Uterus (tissue), 4 donors: ENCODE data around the gene NEU4. TPM values are rescaled to one million over a fixed set of nuclear protein-coding genes. Genes with fewer than 3 reads are reported as not detected.

ENCODE experiments used
- DNase-seq, 2 donors: peaks; one replicate each; pipeline ENCODE4 v3.0.0-alpha.2; 2019 to 2020
- H3K27ac ChIP-seq, 2 donors: fragments of 200-600 bp; sonication (generic); 1 replicate in 1 of 2; 2 replicates in 1 of 2; pipeline ENCODE4 v1.5.1; 2016 to 2018
- H3K27me3 ChIP-seq, 2 donors: fragments of 200-600 bp; sonication (generic); one replicate each; pipeline ENCODE4 v1.5.1; 2018 to 2019; ENCODE audit warnings: control low read depth in 1 of 2
- H3K36me3 ChIP-seq, 2 donors: fragments of 200-600 bp; sonication (generic); one replicate each; pipeline ENCODE4 v1.5.1; 2019; ENCODE audit warnings: control low read depth in 1 of 2
- H3K4me1 ChIP-seq, 2 donors: fragments of 200-600 bp; sonication (generic); one replicate each; pipeline ENCODE4 v1.5.1; 2018 to 2019; ENCODE audit warnings: control low read depth in 1 of 2
- H3K4me3 ChIP-seq, 2 donors: fragments of 200-600 bp; sonication (generic); 1 replicate in 1 of 2; 2 replicates in 1 of 2; pipeline ENCODE4 v1.5.1; 2018 to 2019; ENCODE audit warnings: mild to moderate bottlenecking in 1 of 2
- H3K9me3 ChIP-seq, 2 donors: fragments of 200-600 bp; sonication (generic); one replicate each; pipeline ENCODE4 v1.5.1; 2019; ENCODE audit warnings: control low read depth in 1 of 2
- CTCF ChIP-seq, 4 experiments: fragments of 200-600 bp in 2 of 4; fragments of 450-650 bp in 2 of 4; sonication (generic) in 2 of 4; IDR thresholded peaks; one replicate each; pipeline ENCODE4 v1.5.1; 2016 to 2019; ENCODE audit warnings: antibody characterized with exemption in 4 of 4, mild to moderate bottlenecking in 2 of 4, moderate library complexity in 1 of 4
- POLR2A ChIP-seq, 2 donors: fragments of 450-650 bp; IDR thresholded peaks; one replicate each; pipeline ENCODE4 v1.6.1; 2016; ENCODE audit warnings: antibody characterized with exemption in 2 of 2, mild to moderate bottlenecking in 1 of 2, moderate library complexity in 1 of 2
- intact Hi-C: fragments of 100-400 bp; cut with DNase I; formaldehyde crosslinking; loops from one replicate; pipeline ENCODE4 v1.15.1; 2023; ENCODE audit warnings: low total_unique reads
- total RNA-seq, 4 donors: library from RNA; depleted of rRNA in 3 of 4; stranded (reverse); fragments of >200 nt in 3 of 4; gene quantifications; one replicate each; pipeline versions ENCODE4 v1.1.0 to v1.2.4, GENCODE V29; 2014 to 2023
- donor health status: DM: yes; HTN: yes; CAD: no.

The NEU4 gene
- total RNA-seq, 4 donors from 2014 or later: 0.21 to 0.29 TPM; not detected in 2

- intact Hi-C loops: no loop called here
- Histone ChIP-seq H3K4me3 (no peak overlapping the region), H3K27ac (no peak overlapping the region), H3K4me1 (no peaks in the 10 kb centered on the region), H3K9me3 (no peaks in the 10 kb centered on the region), H3K36me3 (no peaks in the 10 kb centered on the region), H3K27me3 (no peaks in the 10 kb centered on the region)
- no peak for TF ChIP-seq POLR2A (IDR thresholded peaks at IDR 0.05)
- no peak for TF ChIP-seq CTCF (IDR thresholded peaks at IDR 0.05)
- DNase-seq: no peak
Observed at GRCh38 chr2:241834527-241835210, 25.7 kb downstream of the NEU4 start.

- DNase-seq: no peak
- Histone ChIP-seq H3K9me3 (no peaks in the 10 kb centered on the region), H3K4me1 (no peaks in the 10 kb centered on the region), H3K27me3 (no peaks in the 10 kb centered on the region), H3K36me3 (no peaks in the 10 kb centered on the region), H3K4me3 (no peak overlapping the region), H3K27ac (no peak overlapping the region)
- TF ChIP-seq CTCF (IDR thresholded peaks at IDR 0.05): no peak
- TF ChIP-seq POLR2A (IDR thresholded peaks at IDR 0.05): no peak
- intact Hi-C loops: no loop called here
Observed at GRCh38 chr2:241835611-241836010, 26.6 kb downstream of the NEU4 start.

- intact Hi-C loops: no loop called here
- H3K4me1 ChIP-seq: no peaks in the 10 kb centered on the region
- no peak overlapping the region for H3K27ac ChIP-seq
- no peak for TF ChIP-seq CTCF (IDR thresholded peaks at IDR 0.05)
- no peak for TF ChIP-seq POLR2A (IDR thresholded peaks at IDR 0.05)
- H3K4me3 ChIP-seq: no peak overlapping the region
- no peaks in the 10 kb centered on the region for H3K27me3 ChIP-seq
- H3K36me3 ChIP-seq: no peaks in the 10 kb centered on the region
- no peak for DNase-seq
- no peaks in the 10 kb centered on the region for H3K9me3 ChIP-seq
Observed at GRCh38 chr2:241836292-241836691, 27.3 kb downstream of the NEU4 start.

- DNase-seq: no peak
- Histone ChIP-seq H3K27me3 (no peaks in the 10 kb centered on the region), H3K4me3 (no peak overlapping the region), H3K9me3 (no peaks in the 10 kb centered on the region), H3K27ac (no peak overlapping the region), H3K4me1 (no peaks in the 10 kb centered on the region), H3K36me3 (no peaks in the 10 kb centered on the region)
- intact Hi-C loops: no loop called here
- TF ChIP-seq CTCF (IDR thresholded peaks at IDR 0.05) (no peak), POLR2A (IDR thresholded peaks at IDR 0.05) (no peak)
Observed at GRCh38 chr2:241837197-241837965, 28.4 kb downstream of the NEU4 start.
